ENCODE data around the gene MYO7B. TPM values are rescaled to one million over a fixed set of nuclear protein-coding genes. Genes with fewer than 3 reads are reported as not detected.

MYO7B gene
- total RNA-seq, 6 donors from 2014 or later: 1.2 to 6.1 (median 3.1) TPM

GRCh38 chr2:127679680-127680361 is 144.3 kb downstream of the MYO7B start:
- Histone ChIP-seq H3K36me3 (no peaks in the 10 kb centered on the region), H3K4me3 (peak overlapping the region in 2 of 4 donors; percentile 26 to 39), H3K27ac (peak overlapping the region in 2 of 4 donors; percentile 21), H3K4me1 (peaks cover 7 to 47% (median 32%) of the 10 kb centered on the region in 4 donors), H3K27me3 (peaks cover 0 to 2% (median 0%) of the 10 kb centered on the region in 4 donors), H3K9me3 (no peaks in the 10 kb centered on the region)
- ATAC-seq (ENCODE audit: low FRiP score in 2 of 2): no peak
- no peak for TF ChIP-seq POLR2AphosphoS5 (IDR thresholded peaks at IDR 0.05)
- no peak for TF ChIP-seq EP300 (IDR thresholded peaks at IDR 0.05)
- no peak for TF ChIP-seq POLR2A (IDR thresholded peaks at IDR 0.05)
- TF ChIP-seq, protein P1, sequence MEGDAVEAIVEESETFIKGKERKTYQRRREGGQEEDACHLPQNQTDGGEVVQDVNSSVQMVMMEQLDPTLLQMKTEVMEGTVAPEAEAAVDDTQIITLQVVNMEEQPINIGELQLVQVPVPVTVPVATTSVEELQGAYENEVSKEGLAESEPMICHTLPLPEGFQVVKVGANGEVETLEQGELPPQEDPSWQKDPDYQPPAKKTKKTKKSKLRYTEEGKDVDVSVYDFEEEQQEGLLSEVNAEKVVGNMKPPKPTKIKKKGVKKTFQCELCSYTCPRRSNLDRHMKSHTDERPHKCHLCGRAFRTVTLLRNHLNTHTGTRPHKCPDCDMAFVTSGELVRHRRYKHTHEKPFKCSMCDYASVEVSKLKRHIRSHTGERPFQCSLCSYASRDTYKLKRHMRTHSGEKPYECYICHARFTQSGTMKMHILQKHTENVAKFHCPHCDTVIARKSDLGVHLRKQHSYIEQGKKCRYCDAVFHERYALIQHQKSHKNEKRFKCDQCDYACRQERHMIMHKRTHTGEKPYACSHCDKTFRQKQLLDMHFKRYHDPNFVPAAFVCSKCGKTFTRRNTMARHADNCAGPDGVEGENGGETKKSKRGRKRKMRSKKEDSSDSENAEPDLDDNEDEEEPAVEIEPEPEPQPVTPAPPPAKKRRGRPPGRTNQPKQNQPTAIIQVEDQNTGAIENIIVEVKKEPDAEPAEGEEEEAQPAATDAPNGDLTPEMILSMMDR (IDR thresholded peaks at IDR 0.05): no peak
- WGBS, 2 donors: 88 to 89% methylated on average over 11 to 14 of the region's 15 CpGs
- DNase-seq: peak in 1 of 2 donors; percentile 51

DNA sequence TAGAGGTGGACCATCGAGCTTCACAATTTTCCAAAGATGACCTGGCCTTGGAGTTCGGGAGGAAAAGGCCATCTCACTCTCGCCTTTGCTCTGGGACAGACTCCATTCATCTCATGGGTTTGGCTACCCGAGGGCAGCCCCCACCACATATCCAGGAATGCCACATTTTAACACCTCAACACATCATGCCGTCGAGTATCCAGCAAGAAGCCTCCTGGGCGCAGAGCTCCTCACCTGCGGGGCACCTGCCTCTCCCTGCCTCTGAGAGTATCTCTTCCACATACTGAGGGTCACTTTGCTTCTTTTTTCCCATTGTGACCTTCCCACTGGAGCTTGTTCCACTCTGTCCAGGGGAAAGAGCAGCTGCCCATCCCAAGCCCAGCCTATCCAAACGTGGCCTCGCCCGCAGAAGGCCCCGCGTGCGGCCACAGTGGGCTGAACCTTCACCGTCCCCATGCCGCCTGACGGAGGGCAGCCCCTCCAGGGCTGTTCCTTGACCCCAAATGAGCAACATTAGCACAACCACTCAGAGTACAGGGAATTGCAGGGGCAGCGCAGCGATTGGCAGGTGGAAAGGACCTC is 145.3 kb downstream of the MYO7B start:
- TF ChIP-seq, protein P1 (IDR thresholded peaks at IDR 0.05): no peak
- WGBS, 2 donors: 74 to 81% methylated on average over 14 to 19 of the region's 19 CpGs
- Histone ChIP-seq H3K4me3 (peak overlapping the region; percentile 18 to 39 (median 24)), H3K9me3 (no peaks in the 10 kb centered on the region), H3K36me3 (no peaks in the 10 kb centered on the region), H3K27me3 (no peaks in the 10 kb centered on the region), H3K4me1 (peaks cover 7 to 38% (median 27%) of the 10 kb centered on the region in 4 donors), H3K27ac (peak overlapping the region; percentile 2 to 61 (median 34))
- ATAC-seq (ENCODE audit: low FRiP score in 2 of 2): no peak
- DNase-seq: peak in 1 of 2 donors; percentile 63

- no peaks in the 10 kb centered on the region for H3K9me3 ChIP-seq
- no peaks in the 10 kb centered on the region for H3K36me3 ChIP-seq
- peak overlapping the region; percentile 2 to 61 (median 34) for H3K27ac ChIP-seq
- H3K4me3 ChIP-seq: peak overlapping the region; percentile 18 to 39 (median 24)
- 56 to 57% methylated on average over 9 to 16 of the region's 25 CpGs for WGBS, 2 donors
- no peaks in the 10 kb centered on the region for H3K27me3 ChIP-seq
- no peak for TF ChIP-seq EP300 (IDR thresholded peaks at IDR 0.05)
- no peak for TF ChIP-seq POLR2AphosphoS5 (IDR thresholded peaks at IDR 0.05)
- TF ChIP-seq POLR2A (IDR thresholded peaks at IDR 0.05): no peak
- TF ChIP-seq, protein P1 (IDR thresholded peaks at IDR 0.05): no peak
- ATAC-seq (ENCODE audit: low FRiP score in 2 of 2) (peak in 1 of 2 donors; percentile 30), DNase-seq (peak in 1 of 2 donors; percentile 75)
- peaks cover 7 to 32% (median 23%) of the 10 kb centered on the region in 4 donors for H3K4me1 ChIP-seq
Measured at GRCh38 chr2:127681288-127681804, 145.9 kb downstream of the MYO7B start.

GRCh38 chr2:127681976-127682857 is 146.7 kb downstream of the MYO7B start:
- 83 to 85% methylated on average over 6 of the region's 6 CpGs for WGBS, 2 donors
- no peak overlapping the region for H3K4me3 ChIP-seq
- H3K27ac ChIP-seq: peak overlapping the region in 1 of 4 donors; percentile 60
- peaks cover 3 to 26% (median 17%) of the 10 kb centered on the region in 4 donors for H3K4me1 ChIP-seq
- H3K36me3 ChIP-seq: no peaks in the 10 kb centered on the region
- DNase-seq (no peak), ATAC-seq (ENCODE audit: low FRiP score in 2 of 2) (no peak)
- H3K9me3 ChIP-seq: no peaks in the 10 kb centered on the region
- TF ChIP-seq POLR2AphosphoS5 (IDR thresholded peaks at IDR 0.05) (no peak), POLR2A (IDR thresholded peaks at IDR 0.05) (no peak), EP300 (IDR thresholded peaks at IDR 0.05) (no peak)
- TF ChIP-seq, protein P1 (IDR thresholded peaks at IDR 0.05): no peak
- no peaks in the 10 kb centered on the region for H3K27me3 ChIP-seq

Data from upper lobe of left lung (tissue), 6 donors.